Fibroblast of lung (primary cell): ENCODE measurements around the gene PCP4.

Experiments used
- EZH2 ChIP-seq: IDR thresholded peaks from 2 replicates; pipeline ENCODE4 v1.5.1; 2012; ENCODE audit warnings: low read length, control low read depth, mild to moderate bottlenecking; ENCODE audit errors: missing control alignments
- TF ChIP-seq, protein P1 (sequence below), 2 donors: IDR thresholded peaks in 1 of 2; conservative IDR thresholded peaks in 1 of 2; 1 replicate in 1 of 2; 2 replicates in 1 of 2; pipeline ENCODE4 v1.5.1; 2011 to 2012; ENCODE audit warnings: low read length in 2 of 2, control low read depth in 1 of 2, inconsistent platforms in 1 of 2, low read depth in 1 of 2, mild to moderate bottlenecking in 1 of 2

DNA sequence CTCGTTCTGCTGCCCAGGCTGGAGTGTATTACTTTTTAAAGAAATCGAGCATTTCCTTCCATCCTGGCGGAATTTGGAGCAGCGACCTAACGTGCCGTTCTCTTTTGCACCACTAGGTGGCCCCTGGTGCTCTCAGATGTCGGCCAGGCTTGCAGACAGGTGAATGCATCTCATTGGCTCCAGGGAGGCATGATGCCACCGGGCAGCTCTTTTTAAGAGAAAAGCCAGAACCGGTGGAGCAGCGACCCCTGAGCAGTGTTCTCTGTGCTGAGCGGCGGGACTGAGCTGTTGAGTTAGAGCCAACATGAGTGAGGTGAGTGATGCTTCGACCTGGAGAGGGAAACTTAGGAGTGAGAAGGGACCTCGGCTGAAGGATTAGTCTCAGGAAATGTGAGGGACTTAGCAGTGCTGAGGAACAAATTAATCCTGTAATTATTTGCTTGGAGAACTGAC is at the start of gene PCP4:
- TF ChIP-seq, protein P1, sequence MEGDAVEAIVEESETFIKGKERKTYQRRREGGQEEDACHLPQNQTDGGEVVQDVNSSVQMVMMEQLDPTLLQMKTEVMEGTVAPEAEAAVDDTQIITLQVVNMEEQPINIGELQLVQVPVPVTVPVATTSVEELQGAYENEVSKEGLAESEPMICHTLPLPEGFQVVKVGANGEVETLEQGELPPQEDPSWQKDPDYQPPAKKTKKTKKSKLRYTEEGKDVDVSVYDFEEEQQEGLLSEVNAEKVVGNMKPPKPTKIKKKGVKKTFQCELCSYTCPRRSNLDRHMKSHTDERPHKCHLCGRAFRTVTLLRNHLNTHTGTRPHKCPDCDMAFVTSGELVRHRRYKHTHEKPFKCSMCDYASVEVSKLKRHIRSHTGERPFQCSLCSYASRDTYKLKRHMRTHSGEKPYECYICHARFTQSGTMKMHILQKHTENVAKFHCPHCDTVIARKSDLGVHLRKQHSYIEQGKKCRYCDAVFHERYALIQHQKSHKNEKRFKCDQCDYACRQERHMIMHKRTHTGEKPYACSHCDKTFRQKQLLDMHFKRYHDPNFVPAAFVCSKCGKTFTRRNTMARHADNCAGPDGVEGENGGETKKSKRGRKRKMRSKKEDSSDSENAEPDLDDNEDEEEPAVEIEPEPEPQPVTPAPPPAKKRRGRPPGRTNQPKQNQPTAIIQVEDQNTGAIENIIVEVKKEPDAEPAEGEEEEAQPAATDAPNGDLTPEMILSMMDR (conservative IDR thresholded peaks at IDR 0.05 in 1 of 2, IDR thresholded peaks at IDR 0.05 in 1 of 2; ENCODE audit: low read depth in 1 of 2, low read length in 2 of 2), result peak; percentile 58 to 59
- no peak for TF ChIP-seq EZH2
